Hippocampal formation (tissue), 2 donors: Measurements from ENCODE around the gene HSPB6.
"Not testable (repeated sequence)": the region's sequence is repeated elsewhere in the genome, so short reads cannot be mapped to it uniquely, and the experiment has no call there.

Experiments used
- DNase-seq, 2 donors: peaks; one replicate each; lab custom pipeline; 2025; lab: John Stamatoyannopoulos, UW

Gene HSPB6

GRCh38 chr19:35731779-35732405, 24.9 kb downstream of the HSPB6 start:
- no peak for DNase-seq

GRCh38 chr19:35731353-35731752, 25.5 kb downstream of the HSPB6 start:
- no peak for DNase-seq

- DNase-seq, result no peak
Measured at GRCh38 chr19:35730326-35730725, 26.5 kb downstream of the HSPB6 start.

GRCh38 chr19:35729763-35730162, 27.1 kb downstream of the HSPB6 start:
- DNase-seq, result no peak

GRCh38 chr19:35729021-35729420, 27.8 kb downstream of the HSPB6 start:
- no peak for DNase-seq

GRCh38 chr19:35727956-35728706, 28.7 kb downstream of the HSPB6 start:
- DNase-seq, result no peak

GRCh38 chr19:35727053-35727955, 29.5 kb downstream of the HSPB6 start:
- no peak for DNase-seq

GRCh38 chr19:35725216-35725861, 31.5 kb downstream of the HSPB6 start:
- DNase-seq, result no peak

GRCh38 chr19:35724560-35724959, 32.3 kb downstream of the HSPB6 start:
- no peak for DNase-seq

- DNase-seq, result not testable (repeated sequence)
Measured at GRCh38 chr19:35724132-35724531, 32.7 kb downstream of the HSPB6 start.

- no peak for DNase-seq
Measured at GRCh38 chr19:35723671-35724070, 33.2 kb downstream of the HSPB6 start.

- no peak for DNase-seq
Measured at GRCh38 chr19:35722897-35723296, 33.9 kb downstream of the HSPB6 start.

GRCh38 chr19:35722461-35722860, 34.4 kb downstream of the HSPB6 start:
- DNase-seq, result no peak

GRCh38 chr19:35721374-35721773, 35.5 kb downstream of the HSPB6 start:
- DNase-seq, result no peak

- no peak for DNase-seq
Measured at GRCh38 chr19:35720648-35721047, 36.2 kb downstream of the HSPB6 start.

- DNase-seq, result no peak
Measured at GRCh38 chr19:35720163-35720524, 36.7 kb downstream of the HSPB6 start.

GRCh38 chr19:35719402-35720162, 37.2 kb downstream of the HSPB6 start:
- DNase-seq, result no peak

- DNase-seq, result no peak
Measured at GRCh38 chr19:35718345-35719041, 38.3 kb downstream of the HSPB6 start.

- peak; percentile 93 to 94 for DNase-seq
Measured at GRCh38 chr19:35717665-35718344, 39.0 kb downstream of the HSPB6 start, which contains the start of gene KMT2B. KMT2B (plus strand) TSS chr19:35718003; CDS start chr19:35718019, 16 bp downstream.
